HG03457 (cell line): ENCODE results near the gene SBK3.
"Not testable (repeated sequence)": the region's sequence is repeated elsewhere in the genome, so short reads cannot be mapped to it uniquely, and the experiment has no call there.

ENCODE experiments used
- ATAC-seq: cut with Tn5 transposase; IDR thresholded peaks from one replicate; pipeline ENCODE4 v1.9.1; 2021; ENCODE audit warnings: moderate number of reproducible peaks; ENCODE audit not compliant: unreplicated experiment

The SBK3 gene

DNA sequence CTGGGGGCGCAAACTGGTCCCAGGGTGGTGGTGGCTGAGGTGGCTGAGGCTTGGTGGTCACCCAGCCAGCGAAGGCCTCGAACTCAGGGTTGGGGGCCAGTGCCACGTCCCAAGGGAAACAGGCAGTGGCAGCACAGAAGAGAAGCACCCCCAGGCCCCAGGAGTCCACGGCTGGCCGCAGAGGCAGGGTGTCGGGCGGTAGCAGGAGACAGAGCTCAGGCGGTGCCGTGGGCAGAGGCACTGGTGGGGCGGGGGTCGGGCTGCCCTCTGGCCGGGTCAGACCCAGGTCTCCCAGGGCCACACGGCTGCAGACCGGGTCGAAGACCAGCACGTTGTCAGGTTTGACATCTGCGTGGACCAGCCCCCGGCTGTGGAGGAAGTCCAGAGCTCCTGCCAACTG is 4.3 kb downstream of the SBK3 start:
- ATAC-seq = no peak

DNA sequence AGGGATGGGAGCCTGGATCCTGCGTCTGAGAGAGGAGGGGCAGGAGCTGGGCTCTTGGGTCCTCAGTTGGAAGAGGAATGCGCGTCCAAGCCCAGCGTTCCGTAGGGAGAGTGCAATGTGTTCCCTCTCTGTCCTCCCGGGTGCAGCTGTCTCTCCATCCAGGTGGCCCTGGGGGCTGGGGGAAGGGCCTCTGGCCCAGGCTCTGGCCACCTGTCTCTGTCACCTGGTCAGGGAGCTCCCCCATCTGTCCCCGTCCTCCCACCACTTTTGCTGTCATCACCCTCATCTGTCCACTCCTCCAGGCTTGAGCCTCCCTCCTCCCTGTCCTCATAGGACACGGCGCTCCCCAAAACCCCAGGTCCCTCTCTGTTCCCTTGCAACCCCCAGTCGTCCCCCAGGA is 4.7 kb downstream of the SBK3 start:
- no peak for ATAC-seq

DNA sequence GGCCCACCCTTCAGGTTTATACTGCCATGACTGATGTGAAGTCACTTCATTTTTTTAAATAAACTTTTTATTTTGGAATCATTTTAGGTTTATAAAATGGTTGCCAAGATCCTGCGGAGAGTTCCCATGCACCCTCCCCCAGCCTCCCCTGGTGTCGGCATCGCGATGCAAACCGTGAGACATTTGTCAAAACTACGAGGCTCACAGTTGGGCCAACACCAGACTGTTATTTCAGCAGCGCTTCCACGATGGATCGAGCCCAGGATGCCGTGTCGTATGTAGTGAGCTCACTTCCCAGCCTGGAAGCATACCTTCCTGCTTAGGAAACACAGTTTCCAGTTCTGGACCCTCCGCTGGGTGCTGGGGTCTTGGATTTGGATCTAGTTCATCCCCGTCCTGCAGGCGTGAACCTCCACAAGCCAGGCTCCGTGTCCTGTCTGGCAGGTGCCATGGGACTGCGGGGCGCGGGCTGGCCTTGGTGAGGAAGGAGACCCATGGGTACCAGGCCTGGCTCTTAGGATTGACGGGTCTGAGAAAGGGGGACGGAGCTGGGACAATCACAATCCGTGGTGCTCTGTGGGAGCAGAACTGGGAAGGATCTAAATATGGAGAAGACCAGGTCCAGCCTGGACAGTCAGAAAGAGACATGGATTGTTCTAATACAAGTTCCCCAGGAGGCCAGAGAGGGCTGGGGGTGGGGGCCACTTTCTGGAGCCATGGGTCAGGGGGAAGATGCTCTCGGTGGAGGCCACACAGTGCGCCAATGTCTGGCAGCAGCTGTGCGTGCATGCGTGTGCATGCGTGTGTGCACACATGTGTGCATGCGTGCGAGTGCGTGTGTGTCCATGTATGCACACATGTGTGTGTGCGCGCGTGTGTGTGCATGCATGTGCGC is 6.0 kb downstream of the SBK3 start:
- ATAC-seq = no peak

DNA sequence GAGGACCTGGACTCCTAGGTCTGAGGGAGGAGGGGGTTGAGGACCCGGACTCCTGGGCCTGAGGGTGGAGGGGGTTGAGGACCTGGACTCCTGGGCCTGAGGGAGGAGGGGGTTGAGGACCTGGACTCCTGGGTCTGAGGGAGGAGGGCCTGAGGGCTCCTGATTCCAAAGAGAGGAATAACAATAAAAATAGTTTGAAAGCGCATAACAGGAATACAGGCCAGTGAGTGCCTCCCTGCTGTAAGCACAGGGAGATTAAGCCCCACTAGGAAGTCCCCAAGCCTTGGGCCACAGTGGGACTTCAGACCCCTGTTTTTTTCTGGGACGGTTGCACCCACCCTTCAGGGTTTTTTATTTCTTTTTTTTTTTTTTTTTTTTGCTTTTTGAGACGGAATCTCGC is 7.2 kb downstream of the SBK3 start:
- ATAC-seq = no peak

DNA sequence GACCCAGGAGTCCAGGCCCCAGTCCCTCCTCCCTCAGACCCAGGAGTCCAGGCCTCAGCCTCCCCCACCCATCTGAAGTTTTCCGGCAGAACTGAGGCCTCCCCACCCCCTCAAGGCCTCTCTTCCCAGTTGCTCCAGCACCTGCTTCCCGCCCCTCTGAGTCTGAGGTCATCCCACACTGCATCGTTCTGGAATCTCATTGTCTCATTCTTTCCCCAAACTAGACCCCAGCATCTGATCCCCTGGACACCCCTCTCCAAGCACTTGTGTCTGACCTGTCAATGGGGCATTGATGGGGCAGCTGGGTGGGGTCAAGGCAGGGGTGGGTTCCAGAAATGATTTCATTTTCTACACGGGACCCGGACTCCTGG is 7.6 kb downstream of the SBK3 start:
- ATAC-seq = no peak

DNA sequence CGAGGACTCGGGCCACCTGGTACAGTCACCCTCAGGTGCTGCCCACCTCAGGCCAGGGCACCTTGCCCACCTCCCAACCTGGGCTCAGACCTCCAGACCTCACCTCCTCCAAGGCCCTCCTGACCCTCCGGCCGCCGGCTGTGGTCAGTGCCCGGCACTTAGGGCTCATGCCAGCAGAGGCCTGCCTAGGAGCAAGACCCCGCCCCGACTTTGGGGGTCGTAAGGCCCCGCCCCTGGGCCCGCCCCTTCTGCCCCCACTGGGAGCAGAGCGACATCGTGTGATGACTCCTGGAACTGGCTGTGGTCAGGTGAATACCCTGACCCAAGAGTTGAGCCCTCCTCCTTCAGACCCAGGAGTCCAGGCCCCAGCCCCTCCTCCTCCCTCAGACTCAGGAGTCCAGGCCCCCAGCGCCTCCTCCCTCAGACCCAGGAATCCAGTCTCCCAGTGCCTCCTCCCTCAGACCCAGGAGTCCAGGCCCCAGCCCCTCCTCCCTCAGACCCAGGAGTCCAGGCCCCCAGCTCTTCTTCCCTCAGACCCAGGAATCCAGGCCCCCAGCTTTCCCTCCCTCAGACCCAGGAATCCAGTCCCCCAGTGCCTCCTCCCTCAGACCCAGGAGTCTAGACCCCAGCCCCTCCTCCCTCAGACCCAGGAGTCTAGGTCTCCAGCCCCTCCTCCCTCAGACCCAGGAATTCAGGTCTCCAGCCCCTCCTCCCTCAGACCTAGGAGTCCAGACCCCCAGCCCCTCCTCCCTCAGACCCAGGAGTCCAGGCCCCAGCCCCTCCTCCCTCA is 8.2 kb downstream of the SBK3 start, which contains the start of gene SBK2:
Gene SBK2, minus strand, starts transcription at position 183 of the 790 bp plus-strand sequence. CDS start 839 bp downstream, outside the sequence.
- no peak for ATAC-seq

DNA sequence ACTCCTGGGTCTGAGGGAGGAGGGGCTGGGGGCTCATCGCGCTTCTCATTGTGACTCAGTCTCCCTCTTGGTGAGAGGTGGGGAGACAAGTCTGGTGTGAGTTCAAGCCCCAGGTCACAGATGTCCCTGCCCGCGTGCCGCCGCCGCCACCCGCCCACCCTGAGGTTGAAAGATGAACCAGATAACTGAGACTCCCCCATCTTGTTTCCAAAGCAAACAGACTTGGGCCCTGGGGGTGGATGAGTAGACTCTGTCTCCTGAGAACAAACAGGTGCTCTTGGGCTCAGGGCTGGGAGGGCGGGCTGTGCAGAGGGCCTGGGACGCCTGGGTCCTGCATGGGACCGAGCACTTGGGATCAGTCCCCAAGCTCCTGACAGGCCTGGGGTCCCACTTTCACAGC is 9.0 kb downstream of the SBK3 start:
- no peak for ATAC-seq

DNA sequence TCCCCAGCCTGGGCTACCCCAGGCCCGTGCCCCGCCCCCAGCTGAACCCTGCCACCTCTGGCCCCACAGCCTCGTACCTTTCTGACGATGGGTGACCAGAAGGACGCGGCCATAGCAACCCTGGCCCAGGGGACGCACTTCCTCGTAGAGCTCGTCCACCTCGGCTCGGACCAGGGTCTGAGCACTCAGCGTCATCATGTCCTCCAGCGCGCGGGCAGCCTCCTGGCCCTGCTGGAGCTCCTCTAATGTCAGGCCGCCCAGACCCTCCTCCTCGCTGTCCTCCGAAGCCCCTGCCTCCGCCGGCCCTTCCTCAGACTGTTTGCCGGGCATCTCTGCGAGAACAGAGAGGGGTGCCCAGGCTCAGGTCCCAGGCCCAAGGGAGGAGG is 9.4 kb downstream of the SBK3 start:
- ATAC-seq = no peak

DNA sequence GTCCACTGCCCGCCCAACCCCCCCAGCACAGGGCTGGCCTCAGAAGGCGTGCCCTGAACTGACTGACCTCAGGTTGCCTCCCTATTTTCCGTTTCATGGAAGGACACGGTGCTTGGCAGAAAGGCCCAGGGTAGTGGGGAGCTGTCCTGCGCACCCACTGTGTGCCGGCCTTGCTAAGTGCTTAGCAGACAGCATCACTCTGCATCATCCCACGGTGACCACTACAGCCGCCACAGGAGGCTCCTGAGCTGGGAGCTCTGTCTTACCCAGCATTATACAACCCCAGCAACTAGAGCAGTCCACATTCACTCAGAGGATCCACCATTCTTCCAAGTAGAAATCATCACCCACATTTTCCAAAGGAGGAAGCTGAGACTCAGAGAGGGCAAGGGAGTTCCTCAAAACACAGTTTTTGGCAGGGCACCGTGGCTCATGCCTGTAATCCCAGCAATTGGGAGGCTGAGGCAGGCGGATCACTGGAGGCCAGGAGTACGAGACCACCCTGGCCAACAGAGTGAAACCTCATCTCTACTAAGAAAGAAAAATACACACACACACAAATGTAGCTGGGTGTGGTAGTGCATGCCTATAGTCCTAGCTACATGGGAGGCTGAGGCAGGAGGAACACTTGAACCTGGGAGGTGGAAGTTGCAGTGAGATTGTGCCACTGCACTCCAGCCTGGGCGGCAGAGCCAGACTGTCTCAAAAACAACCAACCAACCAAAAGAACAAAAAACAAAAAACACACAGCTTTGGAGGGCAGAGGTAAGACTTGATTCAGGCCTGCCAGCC is 10.0 kb downstream of the SBK3 start:
- no peak for ATAC-seq

DNA sequence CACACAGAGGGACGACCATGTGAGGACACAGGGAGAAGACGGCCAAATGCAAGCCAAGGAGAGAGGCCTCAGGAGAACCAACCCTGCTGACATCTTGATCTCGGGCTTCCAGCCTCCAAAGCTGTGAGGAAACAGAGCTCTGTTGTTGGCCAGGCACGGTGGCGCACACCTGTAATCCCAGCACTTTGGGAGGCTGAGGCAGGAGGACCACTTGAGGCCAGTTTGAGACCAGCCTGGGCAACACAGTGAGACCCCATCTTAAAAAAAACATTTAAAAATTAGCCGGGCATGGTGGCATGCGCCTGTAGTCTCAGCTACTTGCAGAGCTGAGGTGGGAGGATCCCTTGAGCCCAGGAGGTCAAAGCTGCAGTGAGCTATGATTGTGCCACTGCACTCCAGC is 11.1 kb downstream of the SBK3 start:
- not testable (repeated sequence) for ATAC-seq

DNA sequence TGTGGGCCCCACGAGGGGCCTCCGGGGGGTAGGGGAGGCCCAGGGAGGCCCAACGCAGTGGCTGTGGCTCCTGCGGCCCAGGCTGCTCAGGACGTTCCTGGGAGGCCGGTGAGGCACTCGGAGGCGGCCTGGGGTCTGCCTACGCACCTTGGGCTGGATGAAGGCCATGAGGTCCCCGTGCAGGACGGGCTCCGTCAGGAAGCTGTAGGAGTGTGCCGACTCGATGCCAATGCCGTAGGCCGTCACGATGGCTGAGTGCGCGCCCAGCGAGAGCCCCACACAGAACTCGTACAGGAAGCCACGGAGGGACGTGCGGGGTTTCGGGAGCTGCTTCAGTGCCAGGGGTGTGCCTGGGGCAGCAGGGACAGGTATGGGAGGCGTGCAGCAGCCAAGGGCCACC is 14.3 kb downstream of the SBK3 start:
- ATAC-seq = no peak

DNA sequence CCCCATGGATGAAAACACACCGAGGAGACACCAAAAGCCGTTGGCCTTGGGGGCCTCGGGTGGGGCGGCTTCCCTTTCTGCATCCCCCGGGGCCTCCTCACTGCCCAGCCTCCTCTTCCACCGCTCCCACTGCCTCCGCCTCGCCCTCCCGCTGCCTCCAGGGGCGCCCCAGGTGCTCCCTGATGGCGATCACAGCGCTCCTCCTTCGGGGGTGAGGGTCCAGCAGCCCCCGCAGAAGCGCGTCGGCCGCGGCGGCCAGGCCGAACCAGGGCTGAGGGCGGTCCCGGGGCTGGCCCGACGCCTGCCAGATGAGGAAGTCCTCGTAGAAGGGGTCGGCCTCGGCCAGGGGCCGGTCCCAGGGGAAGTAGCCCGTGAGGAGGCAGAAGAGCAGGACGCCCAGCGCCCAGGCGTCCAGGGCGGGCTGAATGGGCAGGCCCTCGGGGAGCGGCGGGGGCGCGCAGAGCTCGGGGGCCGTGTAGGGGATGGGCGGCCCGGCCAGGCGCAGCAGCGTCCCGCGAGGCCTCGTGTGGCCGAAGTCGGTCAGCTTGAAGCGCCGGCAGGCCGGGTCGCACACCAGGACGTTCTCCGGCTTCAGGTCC is 15.6 kb downstream of the SBK3 start:
- no peak for ATAC-seq

DNA sequence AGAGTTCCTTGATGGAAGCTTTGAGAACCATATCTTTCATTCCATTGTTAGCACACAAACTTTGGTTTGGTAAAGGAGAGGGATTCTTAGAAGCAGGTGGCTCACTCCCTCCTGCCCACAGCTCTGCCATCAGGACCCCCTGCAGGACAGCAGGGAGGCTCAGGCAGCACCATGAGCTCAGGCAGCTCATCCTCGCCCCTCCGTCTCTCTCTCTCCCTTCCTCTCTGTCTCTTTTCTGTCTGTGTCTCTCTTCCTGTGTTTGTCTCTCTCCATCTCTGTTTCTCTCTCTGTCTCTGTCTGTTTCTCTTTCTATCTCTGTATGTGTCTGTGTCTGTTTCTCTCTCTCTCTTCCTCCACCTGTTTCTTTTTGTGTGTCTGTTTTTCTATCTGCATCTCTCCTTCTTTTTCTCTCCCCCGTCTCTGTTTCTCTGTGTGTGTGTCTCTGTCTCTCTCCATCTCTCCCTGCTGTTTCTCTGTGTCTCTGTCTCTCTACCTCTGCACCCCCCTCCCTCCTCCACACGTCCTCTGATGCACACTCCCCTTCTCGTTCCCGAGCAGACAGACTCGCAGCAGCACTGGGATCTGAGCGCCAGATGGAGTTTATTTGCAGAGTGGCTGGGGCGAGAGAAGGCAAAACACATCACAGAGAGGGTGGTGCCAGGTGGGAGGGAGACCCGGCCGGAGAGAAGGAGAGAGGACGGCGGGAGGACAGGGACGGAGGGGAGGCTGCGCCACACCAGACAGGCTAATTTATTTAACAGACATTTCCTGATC is 17.1 kb downstream of the SBK3 start:
- ATAC-seq = no peak

DNA sequence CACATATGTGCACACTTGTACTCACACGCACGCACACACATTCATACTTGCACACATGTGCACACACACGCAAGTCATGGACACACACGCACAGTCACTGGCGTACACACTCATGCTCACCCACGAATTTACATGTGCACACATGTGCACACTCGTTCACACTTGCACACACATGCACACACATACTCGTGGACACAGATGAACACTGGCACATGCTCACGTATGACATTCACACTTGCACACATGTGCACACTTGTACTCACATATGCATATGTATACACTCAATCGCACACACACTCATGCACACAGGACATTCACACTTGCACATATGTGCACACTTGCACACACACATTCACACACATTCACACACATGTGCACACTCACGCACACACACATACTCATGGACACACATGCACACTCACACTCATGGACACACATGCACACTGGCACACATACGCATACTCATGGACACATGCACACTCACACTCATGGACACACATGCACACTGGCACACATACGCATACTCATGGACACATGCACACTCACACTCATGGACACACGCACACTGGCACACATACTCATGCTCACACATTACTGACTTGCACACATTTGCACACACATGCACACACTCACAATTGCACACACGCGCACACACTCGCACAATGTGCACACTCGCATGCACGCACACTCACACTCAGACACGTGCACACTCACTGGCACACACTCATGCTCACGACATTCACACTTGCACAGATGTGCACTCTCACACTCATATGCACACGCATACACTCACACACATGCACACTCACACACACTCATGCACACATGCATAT is 17.9 kb downstream of the SBK3 start:
- ATAC-seq = no peak

DNA sequence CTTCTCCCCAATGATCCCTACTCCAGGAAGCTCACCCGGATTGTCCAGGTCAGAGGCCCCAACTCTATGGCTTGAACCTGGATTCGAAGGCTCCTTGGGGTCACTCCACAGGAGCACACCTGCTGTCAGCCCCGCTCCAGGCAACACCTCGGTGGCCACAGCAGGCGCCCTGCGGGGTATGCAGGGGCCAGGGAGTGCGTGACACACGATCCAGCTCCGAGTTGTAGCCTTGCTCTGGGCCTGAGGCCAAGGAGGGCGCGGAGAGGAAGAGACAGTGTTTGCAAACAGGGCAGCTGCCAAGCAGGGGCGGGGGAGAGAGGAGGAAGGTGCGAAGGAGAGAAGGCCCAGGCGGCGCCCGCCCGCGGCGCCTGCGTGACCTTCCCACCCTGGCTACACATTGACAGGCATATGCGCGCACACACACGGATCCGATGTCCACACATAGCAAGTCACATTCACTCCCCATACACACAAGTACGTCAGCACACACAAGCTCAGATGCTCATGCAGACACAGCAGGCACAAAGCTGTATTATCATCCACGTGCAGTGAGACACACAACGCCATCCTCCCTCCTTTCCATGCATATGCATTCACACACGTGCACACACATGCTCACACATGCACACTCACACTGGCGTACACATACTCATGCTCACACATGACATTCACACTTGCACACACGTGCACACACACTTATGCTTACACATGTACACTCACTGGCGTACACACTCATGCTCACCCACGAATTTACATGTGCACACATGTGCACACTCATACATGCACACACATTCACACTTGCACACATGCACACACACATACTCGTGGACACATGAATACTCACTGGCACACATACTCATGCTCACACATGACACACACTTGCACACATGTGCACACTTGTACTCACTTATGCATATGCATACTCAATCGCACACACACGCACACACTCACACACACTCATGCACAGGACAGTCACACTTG is 18.8 kb downstream of the SBK3 start:
- no peak for ATAC-seq

DNA sequence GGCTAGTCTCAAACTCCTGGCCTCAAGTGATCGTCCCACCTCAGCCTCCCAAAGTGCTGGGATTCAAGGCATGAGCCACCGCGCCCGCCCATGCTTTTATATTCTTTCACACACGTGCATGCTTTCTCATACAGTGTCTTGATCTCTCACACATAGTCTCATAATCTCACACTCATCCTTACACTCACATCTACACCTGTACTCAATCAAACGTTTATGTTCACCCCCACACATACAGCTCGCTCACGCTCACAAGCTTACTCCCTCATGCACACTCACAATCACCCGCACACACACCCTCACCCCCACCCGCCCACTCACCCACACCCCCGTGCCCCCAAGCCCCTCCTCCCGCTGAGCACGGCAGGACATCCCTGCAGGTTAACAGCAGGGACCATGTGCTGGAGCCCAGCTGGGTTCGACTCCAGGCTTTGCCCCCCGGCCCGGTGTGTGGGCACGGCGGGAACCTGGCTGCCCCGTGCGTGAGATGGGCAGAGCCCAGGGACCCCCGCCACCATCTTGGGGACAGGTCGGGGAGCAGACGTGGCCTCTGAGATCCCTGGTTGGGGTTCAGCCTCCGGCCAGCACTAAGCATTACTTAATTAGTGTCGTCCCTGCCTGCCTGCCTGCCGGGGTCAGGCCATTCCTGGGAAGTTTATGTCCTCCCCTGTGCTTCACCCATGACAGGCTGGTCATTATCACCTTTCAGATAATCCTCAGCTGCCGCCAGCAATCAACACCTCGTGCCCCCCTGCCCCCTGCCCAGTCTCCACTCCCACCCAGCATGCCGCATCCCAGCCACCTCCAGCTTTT is 19.8 kb downstream of the SBK3 start:
- no peak for ATAC-seq

DNA sequence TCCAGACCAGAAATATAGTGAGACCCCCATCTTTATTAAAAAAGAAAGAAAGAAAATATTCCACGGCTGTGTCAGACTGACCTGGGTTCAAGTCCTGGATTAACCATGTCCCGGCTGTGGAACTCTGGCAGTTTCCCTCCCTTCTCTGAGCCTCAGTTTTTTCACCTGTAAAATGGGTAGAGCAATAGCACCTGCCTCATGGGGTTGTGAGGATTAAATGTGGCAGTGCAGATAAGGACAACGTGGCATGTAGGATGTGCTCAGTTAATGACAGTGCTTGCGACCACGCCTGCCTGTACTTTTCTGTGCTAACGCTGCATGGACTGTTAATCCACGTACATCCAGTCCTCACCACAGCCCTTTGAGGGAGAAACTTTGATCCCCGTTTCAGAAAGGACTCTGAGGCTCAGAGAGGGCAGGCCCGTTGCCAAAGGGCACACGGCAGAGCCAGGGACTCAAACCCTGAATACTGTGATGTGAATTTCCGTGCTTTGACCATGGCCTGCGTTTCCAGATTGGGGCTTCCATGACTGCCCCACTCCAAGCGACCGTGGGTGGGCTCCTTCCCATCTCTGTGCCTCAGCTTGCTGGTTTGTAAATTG is 24.6 kb downstream of the SBK3 start:
- no peak for ATAC-seq
